ENCODE measurements around the gene DIDO1. TPM values are rescaled to one million over a fixed set of nuclear protein-coding genes. Genes with fewer than 3 reads are reported as not detected.

DIDO1 gene
- total and polyA plus RNA-seq, 2 of the 4 experiments (the other 2 are of a cell fraction) = 21.8 to 28.1 TPM

DNA sequence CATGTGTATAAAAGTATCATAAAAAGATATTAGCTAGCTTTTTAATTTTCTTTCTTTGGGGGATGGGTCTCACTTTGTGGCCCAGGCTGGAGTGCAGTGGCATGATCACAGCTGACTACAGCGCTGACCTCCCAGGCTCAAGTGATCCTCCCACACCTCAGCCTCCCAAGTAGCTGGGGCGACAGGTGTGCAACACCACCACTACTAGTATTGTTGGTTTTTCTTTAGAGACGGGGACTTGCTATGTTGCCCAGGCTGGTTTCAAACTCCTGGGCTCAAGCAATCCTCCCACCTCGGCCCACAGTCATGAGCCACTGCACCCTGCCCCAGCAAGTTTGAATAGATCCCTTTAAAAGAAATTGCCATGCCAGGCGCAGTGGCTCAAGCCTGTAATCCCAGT is 71.2 kb downstream of the DIDO1 start:
- CTCF ChIA-PET = no interaction called here
- Histone ChIP-seq H4K8ac (ENCODE audit: low read depth in 2 of 2, low read length in 2 of 2) (no peak overlapping the region), H3K9me1 (ENCODE audit: insufficient read depth, low read length) (peaks cover 4% of the 10 kb centered on the region; the same call in 1 of the 2 replicates), H2BK5ac (ENCODE audit: low read depth, low read length, poor library complexity, severe bottlenecking) (no peak overlapping the region), H4K20me1 (ENCODE audit: insufficient read depth, low read length) (peaks cover 19% of the 10 kb centered on the region; the same call in 1 of the 2 replicates), H3K79me1 (ENCODE audit: low read depth in 1 of 2, low read length in 2 of 2) (peaks cover 21 to 56% of the 10 kb centered on the region in 2 experiments), H4K5ac (ENCODE audit: low read depth, low read length) (no peak overlapping the region), H3K56ac (ENCODE audit: extremely low read depth, insufficient read depth, low read length) (no peak overlapping the region), H3K27me3 (ENCODE audit: control insufficient read depth, insufficient read depth, low read length) (no peaks in the 10 kb centered on the region), H2AFZ (replicated peaks; ENCODE audit: low read length, poor library complexity) (no peak overlapping the region), H3K4ac (ENCODE audit: low read depth, low read length) (no peak overlapping the region), H2BK20ac (ENCODE audit: low read depth, low read length) (no peak overlapping the region), H2BK15ac (ENCODE audit: low read depth, low read length) (no peak overlapping the region), H3K4me1 (ENCODE audit: control insufficient read depth, insufficient read depth, low read length) (no peaks in the 10 kb centered on the region), H3K4me2 (ENCODE audit: low read depth, low read length) (no peak overlapping the region), H3K18ac (ENCODE audit: low read depth, low read length) (no peak overlapping the region), H3K27ac (ENCODE audit: insufficient read depth, low read length) (no peak overlapping the region), H3K36me3 (ENCODE audit: control insufficient read depth, insufficient read depth, low read length) (peaks cover 27% of the 10 kb centered on the region), H3K4me3 (ENCODE audit: insufficient read depth, low read depth, low read length) (no peak overlapping the region), H3K14ac (replicated peaks; ENCODE audit: low read depth, low read length) (no peak overlapping the region), H4K91ac (ENCODE audit: insufficient read depth, low read depth, low read length) (no peak overlapping the region), H3K9ac (ENCODE audit: low read depth, low read length) (no peak overlapping the region), H3K9me3 (ENCODE audit: control insufficient read depth, insufficient read depth, low read length) (no peaks in the 10 kb centered on the region), H2AK9ac (replicated peaks; ENCODE audit: low read depth, low read length, poor library complexity) (no peak overlapping the region), H2BK120ac (ENCODE audit: low read depth, low read length) (no peak overlapping the region), H3K23ac (ENCODE audit: low read depth, low read length) (no peak overlapping the region), H2AK5ac (ENCODE audit: low read depth, low read length) (no peak overlapping the region)
- dilution Hi-C loops (cut with HindIII; ENCODE audit: low sequenced_read_pairs, unreplicated experiment) (no loop called here), in situ Hi-C loops (cut with MboI; ENCODE audit: low sequenced_read_pairs) (no loop called here), intact Hi-C loops (cut with micrococcal nuclease) (no loop called here)
- ATAC-seq (ENCODE audit: low read depth) (no peak), DNase-seq (no peak)
- POLR2A ChIA-PET (ENCODE audit: unreplicated experiment) = no interaction called here
- 83% methylated on average over 1 of the region's 5 CpGs; no CpG with 5 or more reads in 1 of the 2 experiments for WGBS, 2 experiments (ENCODE audit: extremely low coverage in 2 of 2, insufficient read length in 1 of 2)
- TF ChIP-seq RFX5 (IDR thresholded peaks at IDR 0.05; ENCODE audit: low read depth, low read length) = no peak
- no TSS peak for BruUV-seq (replicated peaks)

All from IMR-90 (cell line).